GM21529 (cell line): ENCODE data around the gene FAM47A.

ENCODE experiments used
- ATAC-seq: cut with Tn5 transposase; IDR thresholded peaks from one replicate; pipeline ENCODE4 v1.9.1; 2021; ENCODE audit not compliant: unreplicated experiment

Gene FAM47A

DNA sequence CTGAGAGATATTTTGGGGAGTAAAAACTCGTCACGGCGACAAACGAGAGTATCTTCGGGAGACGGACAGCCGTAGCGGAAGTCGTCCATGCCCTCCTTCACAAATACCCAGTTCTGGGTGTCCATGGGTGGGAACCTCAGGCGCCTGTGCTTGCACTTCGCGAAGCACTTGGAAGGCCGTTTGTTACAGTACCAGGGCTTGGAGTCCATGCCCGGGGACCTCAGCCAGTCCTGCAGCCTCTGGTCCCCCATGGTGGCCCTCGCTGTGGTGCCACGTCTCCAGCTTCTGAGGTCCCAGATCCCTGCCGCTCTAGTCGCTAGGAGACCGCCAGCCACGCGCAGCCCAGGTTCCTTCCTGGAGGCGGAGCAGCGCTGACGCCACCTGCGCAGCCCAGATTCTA is at the start of gene FAM47A:
TSS of gene FAM47A (minus strand) at position 287 of the 400 bp plus-strand sequence. CDS start at position 251, 36 bp downstream.
- ATAC-seq: no peak

DNA sequence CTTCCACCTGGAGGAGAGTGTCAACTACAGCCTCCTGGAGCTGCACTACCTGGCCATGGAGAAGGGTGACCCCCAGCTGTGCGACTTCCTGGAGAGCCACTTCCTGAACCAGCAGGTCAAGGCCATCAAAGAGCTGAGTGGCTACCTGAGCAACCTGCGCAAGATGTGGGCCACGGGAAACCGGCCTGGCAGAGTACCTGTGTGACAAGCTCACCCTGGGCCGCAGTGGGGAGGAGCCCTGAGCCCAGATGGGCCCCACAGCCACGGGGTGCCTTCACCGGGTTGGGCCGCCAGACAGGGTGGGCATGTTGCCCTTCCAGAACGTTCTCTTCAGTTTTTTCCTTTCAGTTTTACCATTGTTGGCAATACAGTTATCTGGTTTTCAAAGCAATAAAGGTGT is 15.2 kb upstream of the FAM47A start:
- ATAC-seq: no peak

DNA sequence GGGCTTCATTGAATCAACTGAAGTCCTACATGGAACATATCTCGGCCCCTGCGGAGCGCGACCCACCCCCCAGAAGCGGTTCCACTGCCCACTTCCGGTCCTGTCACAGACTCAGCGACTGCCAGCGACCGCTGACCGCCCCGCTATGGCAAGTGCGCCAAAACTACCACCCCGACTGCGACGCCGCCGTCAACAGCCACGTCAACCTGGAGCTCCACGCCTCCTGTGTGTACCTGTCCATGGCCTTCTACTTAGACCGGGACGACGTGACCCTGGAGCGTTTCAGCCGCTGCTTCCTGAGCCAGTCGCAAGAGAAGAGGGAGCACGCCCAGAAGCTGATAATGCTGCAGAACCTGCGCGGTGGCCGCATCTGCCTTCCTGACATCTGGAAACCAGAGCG is 14.8 kb upstream of the FAM47A start:
- ATAC-seq: no peak

DNA sequence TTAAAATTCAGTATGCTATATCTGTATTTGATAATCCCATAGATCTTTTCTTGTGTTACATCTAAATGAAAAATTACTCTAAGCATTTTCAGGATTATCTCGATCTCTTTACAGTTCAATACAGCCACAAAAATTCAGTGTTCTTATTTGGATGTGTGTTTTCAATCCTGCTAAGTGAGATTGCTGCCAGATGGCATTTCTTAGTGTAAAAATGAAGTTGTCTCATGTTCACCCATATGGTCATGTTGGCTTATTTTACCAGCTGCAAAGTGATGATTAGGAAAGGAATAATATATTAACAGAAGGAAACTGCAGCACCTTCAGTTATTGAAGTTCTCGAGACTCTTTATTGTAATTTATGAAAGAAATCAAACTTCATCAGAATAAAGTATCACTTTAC is 12.1 kb upstream of the FAM47A start:
- no peak for ATAC-seq

DNA sequence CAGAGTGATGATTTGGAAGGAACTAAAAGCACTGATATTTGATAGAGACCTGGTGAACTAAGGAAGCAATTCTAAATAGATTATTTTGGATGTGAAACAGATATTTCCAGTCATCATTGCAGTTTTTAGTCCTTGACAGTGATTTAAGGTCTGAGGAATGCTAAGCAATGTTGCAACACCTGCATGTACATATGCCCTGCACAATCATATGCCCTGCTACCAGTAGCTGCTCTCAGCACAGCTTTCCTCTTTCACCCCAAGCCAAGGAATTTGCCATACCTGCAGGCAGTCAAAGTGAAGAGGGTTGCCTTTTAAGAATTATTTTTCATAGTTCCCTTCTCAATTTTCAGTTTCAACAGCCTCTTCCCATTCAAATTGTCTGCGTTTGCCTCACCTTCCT is 8.7 kb upstream of the FAM47A start:
- ATAC-seq: no peak

DNA sequence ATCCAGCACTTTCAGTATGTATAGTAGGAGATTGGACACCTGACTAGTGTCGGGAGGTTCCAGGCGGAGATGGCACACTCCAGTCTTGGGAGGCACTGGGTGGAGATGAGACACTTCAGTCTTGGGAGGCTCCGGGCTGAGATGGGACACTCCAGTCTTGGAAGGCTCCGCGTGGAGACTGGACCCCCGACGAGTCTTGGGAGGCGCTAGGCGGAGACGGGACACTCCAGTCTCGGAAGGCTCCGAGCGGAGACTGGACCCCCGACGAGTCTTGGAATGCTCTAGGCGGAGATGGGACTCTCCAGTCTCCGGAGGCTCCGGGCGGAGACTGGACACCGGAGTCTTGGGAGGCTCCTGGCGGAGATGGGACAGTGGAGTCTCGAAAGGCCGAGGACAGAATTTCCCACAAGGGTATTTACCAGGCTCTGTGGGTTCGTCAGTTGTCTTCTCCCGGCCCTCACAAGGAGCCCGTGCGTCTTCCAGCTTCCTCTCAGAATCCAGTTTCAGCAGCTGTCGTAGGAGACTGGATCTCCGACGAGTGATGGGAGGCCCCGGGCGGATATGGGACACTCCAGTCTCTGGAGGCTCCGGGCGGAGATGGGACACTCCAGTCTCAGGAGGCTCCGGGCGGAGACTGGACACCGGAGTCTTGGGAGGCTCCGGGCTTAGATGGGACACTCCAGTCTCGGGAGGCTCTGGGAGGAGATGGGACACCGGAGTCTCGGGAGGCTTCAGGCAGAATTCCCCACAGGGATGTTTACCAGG is 952 bp downstream of the FAM47A start:
- no peak for ATAC-seq

DNA sequence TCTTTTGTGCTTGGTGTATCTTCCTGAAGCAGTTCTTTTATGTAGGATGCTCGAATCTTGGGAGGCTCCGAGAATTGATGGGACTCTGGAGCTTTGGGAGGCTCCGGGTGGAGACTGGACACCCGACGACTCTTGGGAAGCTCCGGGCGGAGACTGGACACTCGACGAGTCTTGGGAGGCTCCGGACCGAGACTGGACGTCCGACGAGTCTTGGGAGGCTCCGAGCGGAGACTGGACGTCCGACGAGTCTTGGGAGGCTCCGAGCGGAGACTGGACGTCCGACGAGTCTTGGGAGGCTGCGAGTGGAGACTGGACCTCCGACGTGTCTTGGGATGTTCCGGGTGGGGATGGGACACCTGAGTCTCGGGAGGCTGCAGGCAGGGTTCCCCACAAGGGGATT is 1.6 kb downstream of the FAM47A start:
- no peak for ATAC-seq

DNA sequence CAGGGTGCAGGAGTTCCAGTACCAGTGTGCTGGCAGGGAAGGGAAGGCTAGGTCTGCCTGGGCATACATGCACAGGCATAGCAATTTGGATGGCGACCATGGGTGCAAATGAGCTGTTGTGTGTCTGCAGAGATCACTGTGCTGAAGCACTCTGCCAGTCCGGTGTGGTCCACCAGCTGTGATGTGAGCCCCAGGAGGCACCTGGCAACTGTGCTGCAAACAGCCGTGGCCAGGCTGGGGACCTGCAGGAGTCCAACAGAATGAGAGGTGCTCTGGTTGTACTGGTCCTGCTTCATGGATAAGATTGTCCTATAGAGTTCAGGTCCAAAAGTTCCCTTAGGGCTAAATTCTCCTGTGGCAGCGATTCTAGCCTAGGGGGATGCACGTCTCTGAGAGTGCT is 6.1 kb downstream of the FAM47A start:
- ATAC-seq: no peak

DNA sequence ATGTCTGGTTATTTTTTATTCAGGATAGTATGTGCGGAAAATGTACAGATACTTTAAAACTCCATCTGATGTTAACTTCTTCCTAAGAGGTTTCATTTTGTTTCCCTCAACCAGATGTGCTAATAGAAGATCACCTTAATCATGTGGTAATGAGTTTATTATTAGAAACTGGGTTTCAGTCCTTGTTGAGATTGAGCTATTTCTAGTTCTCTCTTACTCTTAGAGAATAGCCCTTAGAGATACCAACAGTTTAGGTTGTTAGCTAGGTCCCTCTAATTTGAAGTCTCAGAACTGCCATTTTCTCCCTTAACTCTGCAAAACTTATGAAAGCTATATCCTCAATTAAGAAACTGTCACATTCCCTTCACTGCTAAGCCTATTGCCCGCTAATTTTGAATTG is 13.0 kb downstream of the FAM47A start:
- ATAC-seq: no peak

DNA sequence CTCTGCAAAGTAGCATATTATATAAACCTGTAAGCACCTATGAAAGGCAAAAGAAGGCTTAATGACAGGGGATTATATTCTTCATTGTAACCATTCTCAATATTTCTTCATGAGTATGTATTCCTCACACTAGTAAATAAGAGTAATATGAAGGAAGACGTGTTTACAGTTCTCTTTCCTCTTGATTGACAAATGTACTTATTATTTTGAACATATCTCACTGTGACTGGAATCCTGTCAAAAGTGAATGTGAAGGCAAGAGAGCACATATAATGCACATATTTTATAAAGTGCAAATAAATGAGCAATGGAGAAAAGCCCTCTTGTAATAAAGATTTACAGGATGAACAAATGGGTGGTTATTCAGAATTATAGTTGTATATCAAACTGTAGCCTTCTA is 19.7 kb downstream of the FAM47A start:
- no peak for ATAC-seq
